WTC11 (cell line): ENCODE measurements around the gene LRRFIP1. TPM values are rescaled to one million over a fixed set of nuclear protein-coding genes. Genes with fewer than 3 reads are reported as not detected.

ENCODE experiments used
- ATAC-seq: fragments of 200-7000 bp; cut with Tn5 transposase; 2 replicates; pipeline ENCODE4 v1.10.0; 2021; ENCODE audit warnings: mild to moderate bottlenecking, moderate library complexity
- CTCF ChIA-PET: fragments of 300-600 bp; sonication (Branson Sonifier 250); formaldehyde crosslinking; loops from one replicate; lab custom pipeline; 2021; ENCODE audit warnings: antibody characterized with exemption; lab: Charles Lee
- POLR2A ChIA-PET: fragments of 350-600 bp; sonication (Branson Sonifier 250); formaldehyde crosslinking; loops from one replicate; lab custom pipeline; 2021; ENCODE audit warnings: antibody characterized with exemption; lab: Charles Lee
- DNase-seq: peaks from one replicate; pipeline ENCODE4 v3.0.0; 2021; ENCODE audit warnings: low spot score
- H3K27ac Mint-ChIP-seq: 2 replicates; pipeline ENCODE4 v1.8.0; 2021; ENCODE audit warnings: mixed read lengths
- H3K27me3 Mint-ChIP-seq: 2 replicates; pipeline ENCODE4 v1.8.0; 2021; ENCODE audit warnings: low read depth, mild to moderate bottlenecking, moderate library complexity, mixed read lengths
- H3K36me3 Mint-ChIP-seq: 2 replicates; pipeline ENCODE4 v1.8.0; 2021; ENCODE audit warnings: mixed read lengths
- H3K4me1 Mint-ChIP-seq: 2 replicates; pipeline ENCODE4 v1.8.0; 2022; ENCODE audit warnings: mixed read lengths
- H3K4me3 Mint-ChIP-seq: 2 replicates; pipeline ENCODE4 v1.8.0; 2021; ENCODE audit warnings: mild to moderate bottlenecking, moderate library complexity, mixed read lengths
- H3K9me3 Mint-ChIP-seq: 2 replicates; pipeline ENCODE4 v1.8.0; 2021; ENCODE audit warnings: mixed read lengths
- ATF2 ChIP-seq: sonication (generic); formaldehyde crosslinking; IDR thresholded peaks from 2 replicates; pipeline ENCODE4 v1.8.1; 2022; ENCODE audit warnings: low read depth, missing genetic modification reagents, borderline replicate concordance
- ESRRA ChIP-seq: sonication (generic); formaldehyde crosslinking; IDR thresholded peaks from 2 replicates; pipeline ENCODE4 v1.8.1; 2022; ENCODE audit warnings: mild to moderate bottlenecking, missing genetic modification reagents, borderline replicate concordance
- FOXJ3 ChIP-seq: sonication (generic); formaldehyde crosslinking; IDR thresholded peaks from 2 replicates; pipeline ENCODE4 v1.9.0; 2021; ENCODE audit warnings: missing genetic modification reagents, mild to moderate bottlenecking, borderline replicate concordance
- GABPB1 ChIP-seq: sonication (generic); formaldehyde crosslinking; IDR thresholded peaks from 2 replicates; pipeline ENCODE4 v1.8.1; 2023; ENCODE audit warnings: mild to moderate bottlenecking, missing genetic modification reagents
- GTF2I ChIP-seq: fragments of 250-450 bp; sonication (Bioruptor Pico); conservative IDR thresholded peaks from 2 replicates; pipeline ENCODE4 v1.4.0; 2021; ENCODE audit warnings: mild to moderate bottlenecking
- JAZF1 ChIP-seq: fragments of 250-450 bp; sonication (Bioruptor Pico); IDR thresholded peaks from 2 replicates; pipeline ENCODE4 v1.9.0; 2021; ENCODE audit warnings: moderate library complexity, mild to moderate bottlenecking, inconsistent platforms
- JUN ChIP-seq: sonication (generic); formaldehyde crosslinking; IDR thresholded peaks from 2 replicates; pipeline ENCODE4 v1.8.0; 2023; ENCODE audit warnings: mild to moderate bottlenecking, missing genetic modification reagents
- MAX ChIP-seq: sonication (generic); formaldehyde crosslinking; IDR thresholded peaks from 2 replicates; pipeline ENCODE4 v1.8.0; 2022; ENCODE audit warnings: mild to moderate bottlenecking, missing genetic modification reagents
- MLX ChIP-seq: sonication (generic); formaldehyde crosslinking; IDR thresholded peaks from 2 replicates; pipeline ENCODE4 v1.8.1; 2023; ENCODE audit warnings: mild to moderate bottlenecking, missing genetic modification reagents, moderate library complexity
- NR1H2 ChIP-seq: sonication (generic); formaldehyde crosslinking; IDR thresholded peaks from 2 replicates; pipeline ENCODE4 v1.9.0; 2021; ENCODE audit warnings: mild to moderate bottlenecking, moderate library complexity, missing genetic modification reagents
- NR3C1 ChIP-seq: sonication (generic); formaldehyde crosslinking; conservative IDR thresholded peaks from 2 replicates; pipeline ENCODE4 v1.8.1; 2023; ENCODE audit warnings: low read depth, mild to moderate bottlenecking, missing genetic modification reagents
- OVOL2 ChIP-seq: fragments of 250-450 bp; sonication (Bioruptor Pico); IDR thresholded peaks from 2 replicates; pipeline ENCODE4 v1.9.0; 2021; ENCODE audit warnings: mild to moderate bottlenecking, borderline replicate concordance
- RORB ChIP-seq: fragments of 250-450 bp; sonication (Bioruptor Pico); IDR thresholded peaks from 2 replicates; pipeline ENCODE4 v1.9.0; 2021; ENCODE audit warnings: mild to moderate bottlenecking
- SP1 ChIP-seq: sonication (generic); formaldehyde crosslinking; conservative IDR thresholded peaks from 2 replicates; pipeline ENCODE4 v1.8.1; 2022; ENCODE audit warnings: missing genetic modification reagents
- TEAD4 ChIP-seq: sonication (generic); formaldehyde crosslinking; IDR thresholded peaks from 2 replicates; pipeline ENCODE4 v1.8.0; 2022; ENCODE audit warnings: mild to moderate bottlenecking, missing genetic modification reagents
- ZBTB21 ChIP-seq: sonication (generic); formaldehyde crosslinking; IDR thresholded peaks from 2 replicates; pipeline ENCODE4 v1.8.1; 2023; ENCODE audit warnings: mild to moderate bottlenecking, missing genetic modification reagents, borderline replicate concordance
- ZNF263 ChIP-seq: sonication (generic); formaldehyde crosslinking; IDR thresholded peaks from 2 replicates; pipeline ENCODE4 v1.8.1; 2022; ENCODE audit warnings: low read depth, mild to moderate bottlenecking, moderate library complexity, missing genetic modification reagents
- ZNF416 ChIP-seq: fragments of 250-450 bp; sonication (Bioruptor Pico); IDR thresholded peaks from 2 replicates; pipeline ENCODE4 v1.9.0; 2021; ENCODE audit warnings: mild to moderate bottlenecking, inconsistent platforms
- ZNF423 ChIP-seq: fragments of 250-450 bp; sonication (Bioruptor Pico); IDR thresholded peaks from 2 replicates; pipeline ENCODE4 v2.1.2; 2022; ENCODE audit warnings: mild to moderate bottlenecking, moderate library complexity
- ZNF425 ChIP-seq: fragments of 250-450 bp; sonication (Bioruptor Pico); conservative IDR thresholded peaks from 2 replicates; pipeline ENCODE4 v1.9.0; 2021; ENCODE audit warnings: mild to moderate bottlenecking
- total RNA-seq: library from RNA; stranded (reverse); gene quantifications from 3 replicates; pipeline ENCODE4 v1.2.3, GENCODE V29; 2021
- TF ChIP-seq, protein P1 (sequence below): sonication (generic); formaldehyde crosslinking; IDR thresholded peaks from 2 replicates; pipeline ENCODE4 v1.8.1; 2023; ENCODE audit warnings: mild to moderate bottlenecking, missing genetic modification reagents, moderate library complexity
- TF ChIP-seq, protein P2 (sequence below): sonication (generic); formaldehyde crosslinking; IDR thresholded peaks from 2 replicates; pipeline ENCODE4 v1.8.0; 2023; ENCODE audit warnings: missing genetic modification reagents
- TF ChIP-seq, protein P3 (sequence below): sonication (generic); formaldehyde crosslinking; conservative IDR thresholded peaks from 2 replicates; pipeline ENCODE4 v1.8.1; 2023; ENCODE audit warnings: mild to moderate bottlenecking, low read depth, missing genetic modification reagents, moderate library complexity

LRRFIP1 gene
- total RNA-seq, 1 experiment from 2014 or later, result 88.4 TPM

GRCh38 chr2:237716011-237716410 is 88.6 kb downstream of the LRRFIP1 start (continued):
- TF ChIP-seq, protein P1, sequence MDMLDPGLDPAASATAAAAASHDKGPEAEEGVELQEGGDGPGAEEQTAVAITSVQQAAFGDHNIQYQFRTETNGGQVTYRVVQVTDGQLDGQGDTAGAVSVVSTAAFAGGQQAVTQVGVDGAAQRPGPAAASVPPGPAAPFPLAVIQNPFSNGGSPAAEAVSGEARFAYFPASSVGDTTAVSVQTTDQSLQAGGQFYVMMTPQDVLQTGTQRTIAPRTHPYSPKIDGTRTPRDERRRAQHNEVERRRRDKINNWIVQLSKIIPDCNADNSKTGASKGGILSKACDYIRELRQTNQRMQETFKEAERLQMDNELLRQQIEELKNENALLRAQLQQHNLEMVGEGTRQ (CRISPR knock-in tag), result no peak
- no peak for TF ChIP-seq OVOL2 (CRISPR knock-in tag)

DNA sequence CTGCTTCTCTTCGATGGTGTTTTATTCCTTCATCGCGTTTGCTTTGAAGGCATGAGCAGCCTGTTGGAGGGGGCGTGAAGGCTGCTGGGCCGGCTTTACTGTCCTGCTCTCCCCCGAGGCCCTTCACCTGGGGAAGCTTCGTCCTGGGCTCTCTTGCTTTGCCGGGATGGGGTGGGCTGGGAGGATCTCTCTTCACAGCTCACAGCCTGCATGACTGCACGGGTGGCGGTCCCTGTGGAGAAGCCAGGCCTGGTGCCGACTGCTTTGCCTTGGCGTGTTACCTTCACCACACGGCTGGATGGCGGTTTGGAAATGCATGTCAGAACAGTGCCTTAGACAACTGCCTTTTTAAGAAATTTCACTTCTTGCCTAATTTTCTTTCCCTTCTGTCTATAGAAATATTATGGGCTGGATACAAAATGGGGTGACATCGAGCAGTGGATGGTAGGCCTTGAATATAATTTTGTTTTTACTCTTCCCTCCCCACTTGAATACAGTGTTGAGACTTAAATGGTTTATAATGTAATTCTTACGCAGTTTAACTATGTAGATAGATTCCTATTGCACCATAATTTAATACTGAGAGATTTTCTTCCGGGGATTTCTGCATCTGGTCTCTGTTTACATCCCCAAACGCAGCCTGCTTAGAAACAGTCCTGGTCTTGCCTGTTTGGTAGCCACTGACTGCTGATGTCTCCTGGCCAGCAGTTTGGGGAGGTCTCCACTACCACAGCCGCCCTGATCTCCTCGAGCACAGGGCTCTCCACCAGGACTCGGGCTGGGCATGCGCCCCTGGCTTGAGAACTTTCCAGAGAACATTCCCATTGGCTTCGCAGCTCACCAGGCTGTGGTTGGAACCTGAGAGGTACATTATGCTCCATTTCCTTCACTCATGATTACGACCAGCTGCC is 90.2 kb downstream of the LRRFIP1 start:
- Mint-ChIP-seq H3K36me3 (no peaks in the 10 kb centered on the region), H3K27me3 (no peaks in the 10 kb centered on the region), H3K4me1 (peaks cover 63% of the 10 kb centered on the region), H3K9me3 (no peaks in the 10 kb centered on the region), H3K27ac (peak overlapping the region; percentile 56), H3K4me3 (no peak overlapping the region)
- DNase-seq (no peak), ATAC-seq (peak; percentile 22; the same call in 1 of the 2 replicates)
- CTCF ChIA-PET, result interaction anchor here (0.5 to 1.9 kb wide), 4 partner anchors 9 to 146 kb away, joined by 3 to 7 read pairs (median 4); no protein-coding TSS in a partner anchor
- TF ChIP-seq MLX (CRISPR knock-in tag), result no peak
- no peak for TF ChIP-seq NR3C1
- TF ChIP-seq, protein P2, sequence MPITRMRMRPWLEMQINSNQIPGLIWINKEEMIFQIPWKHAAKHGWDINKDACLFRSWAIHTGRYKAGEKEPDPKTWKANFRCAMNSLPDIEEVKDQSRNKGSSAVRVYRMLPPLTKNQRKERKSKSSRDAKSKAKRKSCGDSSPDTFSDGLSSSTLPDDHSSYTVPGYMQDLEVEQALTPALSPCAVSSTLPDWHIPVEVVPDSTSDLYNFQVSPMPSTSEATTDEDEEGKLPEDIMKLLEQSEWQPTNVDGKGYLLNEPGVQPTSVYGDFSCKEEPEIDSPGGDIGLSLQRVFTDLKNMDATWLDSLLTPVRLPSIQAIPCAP (CRISPR knock-in tag), result no peak
- TF ChIP-seq JUN (CRISPR knock-in tag), result no peak
- TF ChIP-seq RORB (CRISPR knock-in tag), result no peak
- no peak for TF ChIP-seq TEAD4
- TF ChIP-seq, protein P1 (CRISPR knock-in tag), result no peak
- TF ChIP-seq ZBTB21 (CRISPR knock-in tag), result no peak
- TF ChIP-seq SP1, result no peak
- POLR2A ChIA-PET, result no interaction called here

GRCh38 chr2:237718277-237718634 is 90.9 kb downstream of the LRRFIP1 start:
- Mint-ChIP-seq H3K4me3 (no peak overlapping the region), H3K27ac (peak overlapping the region; percentile 56), H3K9me3 (no peaks in the 10 kb centered on the region), H3K36me3 (no peaks in the 10 kb centered on the region), H3K4me1 (peaks cover 60% of the 10 kb centered on the region), H3K27me3 (no peaks in the 10 kb centered on the region)
- POLR2A ChIA-PET, result no interaction called here
- no peak for ATAC-seq
- CTCF ChIA-PET, result interaction anchor here (1.1 kb wide), 1 partner anchor 13 kb away, joined by 3 read pairs; no protein-coding TSS in a partner anchor
- no peak for DNase-seq
- TF ChIP-seq ESRRA (no peak), SP1 (no peak), GTF2I (CRISPR knock-in tag) (no peak), FOXJ3 (CRISPR knock-in tag) (no peak), ZNF425 (CRISPR knock-in tag) (no peak), JAZF1 (CRISPR knock-in tag) (no peak), ZNF423 (no peak), NR1H2 (CRISPR knock-in tag) (no peak), MAX (no peak), ZNF263 (CRISPR knock-in tag) (no peak), ATF2 (CRISPR knock-in tag) (no peak), GABPB1 (CRISPR knock-in tag) (no peak), ZNF416 (CRISPR knock-in tag) (no peak)
- TF ChIP-seq, protein P3, sequence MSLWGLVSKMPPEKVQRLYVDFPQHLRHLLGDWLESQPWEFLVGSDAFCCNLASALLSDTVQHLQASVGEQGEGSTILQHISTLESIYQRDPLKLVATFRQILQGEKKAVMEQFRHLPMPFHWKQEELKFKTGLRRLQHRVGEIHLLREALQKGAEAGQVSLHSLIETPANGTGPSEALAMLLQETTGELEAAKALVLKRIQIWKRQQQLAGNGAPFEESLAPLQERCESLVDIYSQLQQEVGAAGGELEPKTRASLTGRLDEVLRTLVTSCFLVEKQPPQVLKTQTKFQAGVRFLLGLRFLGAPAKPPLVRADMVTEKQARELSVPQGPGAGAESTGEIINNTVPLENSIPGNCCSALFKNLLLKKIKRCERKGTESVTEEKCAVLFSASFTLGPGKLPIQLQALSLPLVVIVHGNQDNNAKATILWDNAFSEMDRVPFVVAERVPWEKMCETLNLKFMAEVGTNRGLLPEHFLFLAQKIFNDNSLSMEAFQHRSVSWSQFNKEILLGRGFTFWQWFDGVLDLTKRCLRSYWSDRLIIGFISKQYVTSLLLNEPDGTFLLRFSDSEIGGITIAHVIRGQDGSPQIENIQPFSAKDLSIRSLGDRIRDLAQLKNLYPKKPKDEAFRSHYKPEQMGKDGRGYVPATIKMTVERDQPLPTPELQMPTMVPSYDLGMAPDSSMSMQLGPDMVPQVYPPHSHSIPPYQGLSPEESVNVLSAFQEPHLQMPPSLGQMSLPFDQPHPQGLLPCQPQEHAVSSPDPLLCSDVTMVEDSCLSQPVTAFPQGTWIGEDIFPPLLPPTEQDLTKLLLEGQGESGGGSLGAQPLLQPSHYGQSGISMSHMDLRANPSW (CRISPR knock-in tag), result no peak
